K562 (cell line): Measurements from ENCODE around the gene SHISAL1. TPM values are rescaled to one million over a fixed set of nuclear protein-coding genes. Genes with fewer than 3 reads are reported as not detected.

Experiments used
- ATAC-seq: fragments of 200-7000 bp; cut with Tn5 transposase; 3 replicates; pipeline ENCODE4 v1.9.1; 2020; ENCODE audit warnings: moderate library complexity
- BruUV-seq: library from RNA; stranded (reverse); fragments of 400-500 nt; replicated peaks from 2 replicates; lab custom pipeline; 2021; lab: Mats Ljungman, UMichigan
- CTCF ChIA-PET: fragments of 300-600 bp; formaldehyde crosslinking; extraction: SDS; loops from one replicate; lab custom pipeline; 2021; ENCODE audit warnings: low intra/inter-chr PET ratio; lab: Yijun Ruan, JAX
- POLR2A ChIA-PET: fragments of 300-600, 350-650 bp; sonication (Branson Sonifier 250); formaldehyde crosslinking; extraction: SDS; loops from one replicate; lab custom pipeline; 2021; ENCODE audit warnings: antibody characterized with exemption, inconsistent platforms; lab: Yijun Ruan, JAX
- DNase-seq, 4 experiments: peaks; one replicate each; pipeline versions ENCODE4 v3.0.0 to v3.0.0-alpha.2; 2011 to 2018; ENCODE audit warnings: low spot score in 3 of 4, mixed read lengths in 3 of 4; ENCODE audit errors: extremely low read depth in 1 of 4
- FAIRE-seq: peaks from 2 replicates; lab custom pipeline; 2011; peaks lifted over from hg19 to GRCh38; lab: Jason Lieb, UNC
- H2AFZ ChIP-seq: 2 replicates; pipeline ENCODE4 v1.6.0; 2011; ENCODE audit warnings: low read depth, low read length, control low read depth, inconsistent platforms
- H3K27ac ChIP-seq: fragments of 200-600 bp; 3 replicates; pipeline ENCODE4 v1.8.0; 2011; ENCODE audit warnings: low read depth, mild to moderate bottlenecking, control low read depth, inconsistent platforms, low read length, moderate library complexity, mixed read lengths; ENCODE audit errors: extremely low read depth
- H3K27me3 ChIP-seq, 2 experiments: fragments of 300-600 bp in 1 of 2; 2 replicates in 1 of 2; 3 replicates in 1 of 2; pipeline versions ENCODE4 v1.6.0 to v1.8.0; 2011; ENCODE audit warnings: inconsistent platforms in 2 of 2, low read length in 2 of 2, mild to moderate bottlenecking in 1 of 2, mixed read lengths in 1 of 2, moderate library complexity in 1 of 2; ENCODE audit not compliant: control insufficient read depth in 2 of 2, insufficient read depth in 2 of 2
- H3K36me3 ChIP-seq: fragments of 300-600 bp; 3 replicates; pipeline ENCODE4 v1.8.0; 2011; ENCODE audit warnings: mild to moderate bottlenecking, low read length, inconsistent platforms; ENCODE audit not compliant: control insufficient read depth, insufficient read depth
- H3K4me1 ChIP-seq, 2 experiments: fragments of 200-600 bp in 1 of 2; replicated peaks in 1 of 2; 2 replicates in 1 of 2; 3 replicates in 1 of 2; pipeline versions ENCODE4 v1.5.1 to v1.8.0; 2011; ENCODE audit warnings: inconsistent platforms in 2 of 2, low read length in 2 of 2, mild to moderate bottlenecking in 1 of 2, mixed read lengths in 1 of 2, moderate library complexity in 1 of 2; ENCODE audit not compliant: control insufficient read depth in 2 of 2, insufficient read depth in 2 of 2
- H3K4me2 ChIP-seq: 2 replicates; pipeline ENCODE4 v1.6.1; 2011; ENCODE audit warnings: low read length, control low read depth, inconsistent platforms, mixed read lengths; ENCODE audit not compliant: insufficient read depth
- H3K4me3 ChIP-seq: fragments of 200-600 bp; sonication (generic), shearing (Covaris generic); 2 replicates; pipeline ENCODE4 v1.5.1; 2016; ENCODE audit warnings: control low read depth, inconsistent platforms
- H3K79me2 ChIP-seq: fragments of 200-600 bp; 3 replicates; pipeline ENCODE4 v1.8.0; 2011; ENCODE audit warnings: low read length, inconsistent platforms; ENCODE audit not compliant: control insufficient read depth, insufficient read depth
- H3K9ac ChIP-seq, 2 experiments: 2 replicates each; pipeline versions ENCODE4 v1.6.0 to v1.6.1; 2011; ENCODE audit warnings: low read depth in 2 of 2, low read length in 2 of 2, control low read depth in 1 of 2, inconsistent platforms in 1 of 2, mild to moderate bottlenecking in 1 of 2, mixed read lengths in 1 of 2; ENCODE audit not compliant: insufficient read depth in 1 of 2
- H3K9me1 ChIP-seq: one replicate; pipeline ENCODE4 v1.6.0; 2011; ENCODE audit warnings: inconsistent platforms, mild to moderate bottlenecking, low read length, moderate library complexity; ENCODE audit not compliant: control insufficient read depth, insufficient read depth
- H3K9me3 ChIP-seq: replicated peaks from 2 replicates; pipeline ENCODE4 v1.5.1; 2011; ENCODE audit warnings: low read depth, low read length, inconsistent platforms; ENCODE audit not compliant: control insufficient read depth, insufficient read depth
- H4K20me1 ChIP-seq: replicated peaks from 2 replicates; pipeline ENCODE4 v1.6.1; 2011; ENCODE audit warnings: low read length, inconsistent platforms, mixed read lengths; ENCODE audit not compliant: control insufficient read depth, insufficient read depth
- ARID3A ChIP-seq: IDR thresholded peaks from 2 replicates; pipeline ENCODE4 v1.6.1; 2012; ENCODE audit warnings: low read depth, low read length, improper control_type of control experiment, borderline replicate concordance
- CBX8 ChIP-seq: fragments of 200-600 bp; sonication (generic); IDR thresholded peaks from 2 replicates; pipeline ENCODE4 v1.6.1; 2012; ENCODE audit warnings: borderline replicate concordance, mixed run types, low read depth, mild to moderate bottlenecking, moderate library complexity, mixed read lengths, low read length, control low read depth, inconsistent platforms; ENCODE audit not compliant: poor library complexity, severe bottlenecking; ENCODE audit errors: extremely low read depth
- HOXB6 ChIP-seq: fragments of 250-450 bp; sonication (Bioruptor Pico); IDR thresholded peaks from 2 replicates; pipeline ENCODE4 v1.5.1; 2022; ENCODE audit warnings: mild to moderate bottlenecking, borderline replicate concordance
- MTA2 ChIP-seq: fragments of 450-650 bp; IDR thresholded peaks from 2 replicates; pipeline ENCODE4 v1.6.1; 2016; ENCODE audit warnings: low read depth
- MXD1 ChIP-seq: fragments of 250-450 bp; sonication (Bioruptor Pico); IDR thresholded peaks from 2 replicates; pipeline ENCODE4 v1.8.0; 2021; ENCODE audit warnings: borderline replicate concordance, mild to moderate bottlenecking, moderate library complexity; ENCODE audit not compliant: poor library complexity, severe bottlenecking
- NFATC3 ChIP-seq: fragments of 450-650 bp; IDR thresholded peaks from 2 replicates; pipeline ENCODE4 v1.6.1; 2017; ENCODE audit warnings: mild to moderate bottlenecking
- PHF8 ChIP-seq: fragments of 200-600 bp; sonication (generic); IDR thresholded peaks from 2 replicates; pipeline ENCODE4 v1.6.1; 2012; ENCODE audit warnings: mixed run types, mild to moderate bottlenecking, inconsistent platforms, low read length, moderate library complexity, borderline replicate concordance
- ZNF217 ChIP-seq: sonication (generic); formaldehyde crosslinking; IDR thresholded peaks from 2 replicates; pipeline ENCODE4 v1.8.0; 2022; ENCODE audit warnings: mild to moderate bottlenecking, missing genetic modification reagents
- ZNF445 ChIP-seq: fragments of 250-450 bp; sonication (Bioruptor Pico); IDR thresholded peaks from 2 replicates; pipeline ENCODE4 v1.4.0; 2020; ENCODE audit warnings: low read depth, mild to moderate bottlenecking, moderate library complexity
- WGBS: fragments of 100-300 bp; shearing (Covaris generic); methylation state at CpG from one replicate; pipeline ENCODE4 v1.1.6; 2016; ENCODE audit warnings: low coverage, mixed read lengths; ENCODE audit not compliant: insufficient coverage; ENCODE audit errors: missing lambda C conversion rate; 5-methylcytosine and 5-hydroxymethylcytosine counted together
- in situ Hi-C: fragments of 300-500 bp; cut with MboI; formaldehyde crosslinking; loops from 4 replicates; pipeline ENCODE4 v1.15.0; 2018; ENCODE audit warnings: inconsistent platforms, mixed read lengths
- intact Hi-C: fragments of 100-400 bp; cut with micrococcal nuclease; formaldehyde crosslinking; loops from 2 replicates; pipeline ENCODE4 v1.14.2; 2022
- polyA plus RNA-seq, 8 experiments: library from polyadenylated mRNA; depleted of rRNA in 4 of 8; stranded (reverse) in 5 of 8; unstranded in 3 of 8; fragments of >200 nt; fragmentation: Nextera tagmentation in 2 of 8; fragmentation: Illumina TruSeq in 1 of 8; extraction: Ambion mirVana in 2 of 8; extraction: Trizol in 1 of 8; gene quantifications; 2 replicates each; pipeline versions ENCODE4 v1.2.1 to v1.2.3, GENCODE V29; 2011 to 2014; ENCODE audit warnings: inconsistent platforms in 1 of 8, missing spikeins in 1 of 8
- total RNA-seq, 7 experiments: library from RNA; depleted of rRNA in 6 of 7; stranded (reverse); fragments of >200 nt in 6 of 7; fragmentation: Illumina TruSeq in 2 of 7; extraction: Trizol in 2 of 7; gene quantifications; 2 replicates each; pipeline versions ENCODE4 v1.2.1 to v1.2.3, GENCODE V29; 2011 to 2021; ENCODE audit warnings: low replicate concordance in 1 of 7

Gene SHISAL1
- total and polyA plus RNA-seq, 9 of the 15 experiments (the other 6 are each of a cell fraction or from before 2014, with no cell fraction given) = not detected

GRCh38 chr22:44211256-44211945, 101.3 kb downstream of the SHISAL1 start:
- H3K27me3 ChIP-seq = no peaks in the 10 kb centered on the region

More at GRCh38 chr22:44211256-44211945, 101.3 kb downstream of the SHISAL1 start:
- TF ChIP-seq CBX8 (no peak), ZNF217 (CRISPR knock-in tag) (no peak), PHF8 (no peak), ARID3A (no peak), HOXB6 (CRISPR knock-in tag) (no peak), MTA2 (no peak), MXD1 (CRISPR knock-in tag) (no peak), ZNF445 (CRISPR knock-in tag) (no peak), NFATC3 (no peak)
- TF ChIP-seq, all 486 proteins: peak for 0
- ChIA-PET POLR2A (interaction anchor here (0.5 kb wide), 1 partner anchor 259 kb away, joined by 3 read pairs; no protein-coding TSS in a partner anchor), CTCF (no interaction called here)
- intact Hi-C loops (no loop called here), in situ Hi-C loops (no loop called here)
- WGBS = 0% methylated on average over 6 of the region's 6 CpGs
- Histone ChIP-seq H3K9me3 (no peaks in the 10 kb centered on the region), H3K4me1 (no peaks in the 10 kb centered on the region), H3K36me3 (no peaks in the 10 kb centered on the region), H3K4me2 (no peak overlapping the region), H3K4me3 (no peak overlapping the region), H3K27ac (no peak overlapping the region), H3K9me1 (no peaks in the 10 kb centered on the region), H3K79me2 (no peaks in the 10 kb centered on the region), H2AFZ (no peak overlapping the region), H3K9ac (no peak overlapping the region), H4K20me1 (no peaks in the 10 kb centered on the region)
- DNase-seq = no peak
- no peak for ATAC-seq
- no peak for FAIRE-seq
- no TSS peak for BruUV-seq
